ENCODE data around the gene TRIP12.

Gene TRIP12

DNA sequence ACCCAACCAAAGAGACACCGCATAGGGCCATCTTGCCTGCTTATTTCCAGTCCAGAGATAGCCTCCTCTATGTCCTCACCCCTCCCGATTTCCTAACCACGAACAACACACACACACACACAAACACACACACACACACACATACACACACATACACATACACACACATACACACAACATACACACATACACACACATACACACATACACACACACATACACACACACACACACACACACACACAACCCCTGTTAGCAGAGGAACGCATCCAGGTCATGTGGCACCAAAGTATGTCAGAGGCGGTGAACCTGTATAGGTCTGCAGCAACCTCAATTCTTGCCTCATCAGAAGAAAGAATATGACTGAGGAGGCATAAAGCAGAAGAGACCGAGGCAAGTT lies 188.9 kb downstream of the TRIP12 start:
- no peak for TF ChIP-seq EZH2phosphoT487 (IDR thresholded peaks at IDR 0.05; ENCODE audit: low read depth)
- TF ChIP-seq, protein P1, sequence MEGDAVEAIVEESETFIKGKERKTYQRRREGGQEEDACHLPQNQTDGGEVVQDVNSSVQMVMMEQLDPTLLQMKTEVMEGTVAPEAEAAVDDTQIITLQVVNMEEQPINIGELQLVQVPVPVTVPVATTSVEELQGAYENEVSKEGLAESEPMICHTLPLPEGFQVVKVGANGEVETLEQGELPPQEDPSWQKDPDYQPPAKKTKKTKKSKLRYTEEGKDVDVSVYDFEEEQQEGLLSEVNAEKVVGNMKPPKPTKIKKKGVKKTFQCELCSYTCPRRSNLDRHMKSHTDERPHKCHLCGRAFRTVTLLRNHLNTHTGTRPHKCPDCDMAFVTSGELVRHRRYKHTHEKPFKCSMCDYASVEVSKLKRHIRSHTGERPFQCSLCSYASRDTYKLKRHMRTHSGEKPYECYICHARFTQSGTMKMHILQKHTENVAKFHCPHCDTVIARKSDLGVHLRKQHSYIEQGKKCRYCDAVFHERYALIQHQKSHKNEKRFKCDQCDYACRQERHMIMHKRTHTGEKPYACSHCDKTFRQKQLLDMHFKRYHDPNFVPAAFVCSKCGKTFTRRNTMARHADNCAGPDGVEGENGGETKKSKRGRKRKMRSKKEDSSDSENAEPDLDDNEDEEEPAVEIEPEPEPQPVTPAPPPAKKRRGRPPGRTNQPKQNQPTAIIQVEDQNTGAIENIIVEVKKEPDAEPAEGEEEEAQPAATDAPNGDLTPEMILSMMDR (IDR thresholded peaks at IDR 0.05; ENCODE audit: low read depth, low read length) = no peak
- Histone ChIP-seq H3K36me3 (replicated peaks; ENCODE audit: low read depth, low read length) (no peaks in the 10 kb centered on the region), H3K9ac (ENCODE audit: low read length) (no peak overlapping the region), H3K4me1 (ENCODE audit: low read length) (no peaks in the 10 kb centered on the region), H3K4me2 (ENCODE audit: low read length) (no peak overlapping the region), H2AFZ (ENCODE audit: low read depth, low read length) (no peak overlapping the region), H3K9me3 (ENCODE audit: insufficient read depth, low read length) (peaks cover 5% of the 10 kb centered on the region; the same call in 1 of the 2 replicates), H3K27me3 (ENCODE audit: low read depth, low read length) (no peaks in the 10 kb centered on the region), H3K79me2 (ENCODE audit: low read length) (no peaks in the 10 kb centered on the region), H3K27ac (ENCODE audit: low read length) (no peak overlapping the region), H3K4me3 (ENCODE audit: low read length) (no peak overlapping the region), H4K20me1 (ENCODE audit: insufficient read depth, low read length) (no peaks in the 10 kb centered on the region)

GRCh38 chr2:229731916-229732315 lies 189.9 kb downstream of the TRIP12 start:
- no peak for TF ChIP-seq EZH2phosphoT487 (IDR thresholded peaks at IDR 0.05; ENCODE audit: low read depth)
- TF ChIP-seq, protein P1 (IDR thresholded peaks at IDR 0.05; ENCODE audit: low read depth, low read length) = no peak
- Histone ChIP-seq H3K27me3 (ENCODE audit: low read depth, low read length) (no peaks in the 10 kb centered on the region), H3K79me2 (ENCODE audit: low read length) (no peaks in the 10 kb centered on the region), H3K27ac (ENCODE audit: low read length) (no peak overlapping the region), H3K9ac (ENCODE audit: low read length) (no peak overlapping the region), H4K20me1 (ENCODE audit: insufficient read depth, low read length) (no peaks in the 10 kb centered on the region), H2AFZ (ENCODE audit: low read depth, low read length) (no peak overlapping the region), H3K4me2 (ENCODE audit: low read length) (no peak overlapping the region), H3K4me3 (ENCODE audit: low read length) (no peak overlapping the region), H3K4me1 (ENCODE audit: low read length) (no peaks in the 10 kb centered on the region), H3K36me3 (replicated peaks; ENCODE audit: low read depth, low read length) (no peaks in the 10 kb centered on the region), H3K9me3 (ENCODE audit: insufficient read depth, low read length) (no peaks in the 10 kb centered on the region)

DNA sequence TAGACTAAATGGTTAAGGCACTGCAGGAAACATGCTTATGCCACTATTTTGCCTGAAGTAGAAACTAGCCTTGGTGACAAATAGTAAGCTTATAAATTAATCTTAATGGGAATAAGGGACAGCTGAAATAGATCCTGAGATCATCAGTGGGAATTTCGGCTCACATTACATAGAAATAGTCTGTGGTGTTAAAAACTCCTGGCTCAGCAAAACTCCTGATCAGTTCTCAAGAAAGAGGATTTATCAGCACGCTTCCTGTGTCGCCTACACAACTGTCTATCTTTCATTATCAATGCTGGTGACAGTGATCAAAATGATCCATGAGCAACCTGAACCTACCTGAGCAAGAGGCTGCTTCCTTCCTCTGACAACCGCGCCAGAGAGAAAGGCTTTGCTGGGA lies 190.4 kb downstream of the TRIP12 start:
- no peaks in the 10 kb centered on the region for H4K20me1 ChIP-seq (ENCODE audit: insufficient read depth, low read length)
- no peak overlapping the region for H3K4me2 ChIP-seq (ENCODE audit: low read length)
- H3K9me3 ChIP-seq (ENCODE audit: insufficient read depth, low read length) = no peaks in the 10 kb centered on the region
- no peaks in the 10 kb centered on the region for H3K4me1 ChIP-seq (ENCODE audit: low read length)
- no peak for TF ChIP-seq EZH2phosphoT487 (IDR thresholded peaks at IDR 0.05; ENCODE audit: low read depth)
- H3K27me3 ChIP-seq (ENCODE audit: low read depth, low read length) = no peaks in the 10 kb centered on the region
- H2AFZ ChIP-seq (ENCODE audit: low read depth, low read length) = no peak overlapping the region
- no peak overlapping the region for H3K27ac ChIP-seq (ENCODE audit: low read length)
- no peak overlapping the region for H3K4me3 ChIP-seq (ENCODE audit: low read length)
- no peak overlapping the region for H3K9ac ChIP-seq (ENCODE audit: low read length)
- H3K36me3 ChIP-seq (replicated peaks; ENCODE audit: low read depth, low read length) = no peaks in the 10 kb centered on the region
- H3K79me2 ChIP-seq (ENCODE audit: low read length) = no peaks in the 10 kb centered on the region

- Histone ChIP-seq H3K36me3 (replicated peaks; ENCODE audit: low read depth, low read length) (no peaks in the 10 kb centered on the region), H3K4me3 (ENCODE audit: low read length) (no peak overlapping the region), H3K4me2 (ENCODE audit: low read length) (no peak overlapping the region), H3K9ac (ENCODE audit: low read length) (no peak overlapping the region), H4K20me1 (ENCODE audit: insufficient read depth, low read length) (no peaks in the 10 kb centered on the region), H3K27me3 (ENCODE audit: low read depth, low read length) (no peaks in the 10 kb centered on the region), H3K79me2 (ENCODE audit: low read length) (no peaks in the 10 kb centered on the region), H3K4me1 (ENCODE audit: low read length) (no peaks in the 10 kb centered on the region), H3K27ac (ENCODE audit: low read length) (no peak overlapping the region), H3K9me3 (ENCODE audit: insufficient read depth, low read length) (no peaks in the 10 kb centered on the region), H2AFZ (ENCODE audit: low read depth, low read length) (no peak overlapping the region)
- TF ChIP-seq EZH2phosphoT487 (IDR thresholded peaks at IDR 0.05; ENCODE audit: low read depth) = no peak
- TF ChIP-seq, protein P1 (IDR thresholded peaks at IDR 0.05; ENCODE audit: low read depth, low read length) = no peak
These were observed 193.4 kb downstream of the TRIP12 start for GRCh38 chr2:229728370-229728769.

GRCh38 chr2:229726643-229727042 lies 195.2 kb downstream of the TRIP12 start:
- TF ChIP-seq EZH2phosphoT487 (IDR thresholded peaks at IDR 0.05; ENCODE audit: low read depth) = no peak
- TF ChIP-seq, protein P1 (IDR thresholded peaks at IDR 0.05; ENCODE audit: low read depth, low read length) = no peak
- H2AFZ ChIP-seq (ENCODE audit: low read depth, low read length) = no peak overlapping the region
- no peaks in the 10 kb centered on the region for H4K20me1 ChIP-seq (ENCODE audit: insufficient read depth, low read length)
- no peak overlapping the region for H3K4me2 ChIP-seq (ENCODE audit: low read length)
- no peak overlapping the region for H3K4me3 ChIP-seq (ENCODE audit: low read length)
- H3K36me3 ChIP-seq (replicated peaks; ENCODE audit: low read depth, low read length) = no peaks in the 10 kb centered on the region
- H3K9ac ChIP-seq (ENCODE audit: low read length) = no peak overlapping the region
- no peak overlapping the region for H3K27ac ChIP-seq (ENCODE audit: low read length)
- H3K27me3 ChIP-seq (ENCODE audit: low read depth, low read length) = no peaks in the 10 kb centered on the region
- no peaks in the 10 kb centered on the region for H3K9me3 ChIP-seq (ENCODE audit: insufficient read depth, low read length)
- no peaks in the 10 kb centered on the region for H3K79me2 ChIP-seq (ENCODE audit: low read length)
- no peaks in the 10 kb centered on the region for H3K4me1 ChIP-seq (ENCODE audit: low read length)

Data from OCI-LY3 (cell line).